Measurements from ENCODE around the gene ARMCX1. TPM values are rescaled to one million over a fixed set of nuclear protein-coding genes. Genes with fewer than 3 reads are reported as not detected.
A peak's percentile ranks its signal among the peaks of the same experiment; 100 is the strongest.
"Not testable (repeated sequence)": the region's sequence is repeated elsewhere in the genome, so short reads cannot be mapped to it uniquely, and the experiment has no call there.

ARMCX1 gene
- 30.5 TPM for polyA plus RNA-seq (2013, experiment 1 of 2)
- 36.0 TPM for polyA plus RNA-seq (2013, experiment 2 of 2)

GRCh38 chrX:101550362-101550750 lies at the start of gene ARMCX1:
Gene ARMCX1 (plus strand): TSS chrX:101550547. CDS start chrX:101552931, 2,384 bp downstream.
- Histone ChIP-seq H2AK5ac (ENCODE audit: low read length, severe bottlenecking) (no peak within 1 kb of the TSS), H3K4me2 (ENCODE audit: low read length, poor library complexity, severe bottlenecking) (peak within 1 kb of the TSS; percentile 66), H4K8ac (ENCODE audit: low read length) (peak within 1 kb of the TSS; percentile 82), H2BK120ac (ENCODE audit: low read depth, low read length) (no peak within 1 kb of the TSS), H3K27ac (ENCODE audit: low read length, poor library complexity, severe bottlenecking) (no peak within 1 kb of the TSS), H4K91ac (ENCODE audit: low read length) (peak within 1 kb of the TSS; percentile 39), H3K27me3 (ENCODE audit: control insufficient read depth in 1 of 2, insufficient read depth in 1 of 2, low read length in 2 of 2) (no peaks in the 10 kb centered on the region), H3K36me3 (ENCODE audit: control insufficient read depth in 1 of 2, insufficient read depth in 2 of 2, low read depth in 1 of 2, low read length in 2 of 2) (peaks cover 7 to 26% of the 10 kb centered on the region in 2 experiments), H3K4ac (ENCODE audit: low read depth in 1 of 2, low read length in 2 of 2) (peak within 1 kb of the TSS; percentile 75 to 86), H2BK12ac (ENCODE audit: low read length in 2 of 2) (no peak within 1 kb of the TSS), H3K4me3 (ENCODE audit: insufficient read depth in 1 of 2, low read depth in 1 of 2, low read length in 2 of 2) (peak within 1 kb of the TSS; percentile 62 to 87), H2AFZ (ENCODE audit: low read depth, low read length) (no peak within 1 kb of the TSS), H3K14ac (ENCODE audit: low read length in 2 of 2) (peak within 1 kb of the TSS in 1 of 2 experiments; percentile 91), H3K23ac (ENCODE audit: low read length in 2 of 2) (no peak within 1 kb of the TSS), H3K4me1 (ENCODE audit: control insufficient read depth, insufficient read depth, low read depth, low read length) (peaks cover 4% of the 10 kb centered on the region), H3K79me1 (replicated peaks; ENCODE audit: low read length, poor library complexity, severe bottlenecking) (no peaks in the 10 kb centered on the region), H3K9ac (ENCODE audit: low read length) (peak within 1 kb of the TSS; percentile 97), H2BK5ac (ENCODE audit: low read depth, low read length, poor library complexity, severe bottlenecking) (no peak within 1 kb of the TSS), H2BK15ac (ENCODE audit: low read depth, poor library complexity, severe bottlenecking) (no peak within 1 kb of the TSS), H3K18ac (ENCODE audit: low read depth in 1 of 2, low read length in 2 of 2) (peak within 1 kb of the TSS; percentile 86 to 91), H3K9me3 (ENCODE audit: control insufficient read depth, low read length) (no peaks in the 10 kb centered on the region)
- 2% methylated on average over 11 of the region's 20 CpGs for WGBS
- DNase-seq: peak; percentile 86

GRCh38 chrX:101502929-101503328 lies 47.4 kb upstream of the ARMCX1 start:
- not testable (repeated sequence) for H3K27me3 ChIP-seq (ENCODE audit: control insufficient read depth in 1 of 2, insufficient read depth in 1 of 2, low read length in 2 of 2); H3K27ac ChIP-seq (ENCODE audit: low read length, poor library complexity, severe bottlenecking); H3K4ac ChIP-seq (ENCODE audit: low read depth in 1 of 2, low read length in 2 of 2); H2AFZ ChIP-seq (ENCODE audit: low read depth, low read length); DNase-seq; H4K8ac ChIP-seq (ENCODE audit: low read length); H4K91ac ChIP-seq (ENCODE audit: low read length); H2AK5ac ChIP-seq (ENCODE audit: low read length, severe bottlenecking); H3K4me2 ChIP-seq (ENCODE audit: low read length, poor library complexity, severe bottlenecking); H3K4me3 ChIP-seq (ENCODE audit: insufficient read depth in 1 of 2, low read depth in 1 of 2, low read length in 2 of 2); H3K18ac ChIP-seq (ENCODE audit: low read depth in 1 of 2, low read length in 2 of 2); H3K23ac ChIP-seq (ENCODE audit: low read length in 2 of 2); H3K9me3 ChIP-seq (ENCODE audit: control insufficient read depth, low read length); H3K79me1 ChIP-seq (replicated peaks; ENCODE audit: low read length, poor library complexity, severe bottlenecking); H3K14ac ChIP-seq (ENCODE audit: low read length in 2 of 2); H3K4me1 ChIP-seq (ENCODE audit: control insufficient read depth, insufficient read depth, low read depth, low read length); H2BK15ac ChIP-seq (ENCODE audit: low read depth, poor library complexity, severe bottlenecking); H3K9ac ChIP-seq (ENCODE audit: low read length); H2BK12ac ChIP-seq (ENCODE audit: low read length in 2 of 2); H2BK5ac ChIP-seq (ENCODE audit: low read depth, low read length, poor library complexity, severe bottlenecking); H2BK120ac ChIP-seq (ENCODE audit: low read depth, low read length)
- no CpG with 5 or more reads among the region's 1 CpG for WGBS
- peaks cover 0 to 20% of the 10 kb centered on the region in 2 experiments for H3K36me3 ChIP-seq (ENCODE audit: control insufficient read depth in 1 of 2, insufficient read depth in 2 of 2, low read depth in 1 of 2, low read length in 2 of 2)

GRCh38 chrX:101507372-101507771 lies 43.0 kb upstream of the ARMCX1 start:
- H3K79me1 ChIP-seq (replicated peaks; ENCODE audit: low read length, poor library complexity, severe bottlenecking): no peaks in the 10 kb centered on the region
- H3K4ac ChIP-seq (ENCODE audit: low read depth in 1 of 2, low read length in 2 of 2): no peak overlapping the region

GRCh38 chrX:101507986-101508385 lies 42.4 kb upstream of the ARMCX1 start:
- Histone ChIP-seq H4K8ac (ENCODE audit: low read length) (no peak overlapping the region), H3K4me3 (ENCODE audit: insufficient read depth in 1 of 2, low read depth in 1 of 2, low read length in 2 of 2) (no peak overlapping the region), H2AK5ac (ENCODE audit: low read length, severe bottlenecking) (no peak overlapping the region), H3K27me3 (ENCODE audit: control insufficient read depth in 1 of 2, insufficient read depth in 1 of 2, low read length in 2 of 2) (peaks cover 0 to 2% of the 10 kb centered on the region in 2 experiments), H3K9me3 (ENCODE audit: control insufficient read depth, low read length) (peaks cover 4% of the 10 kb centered on the region), H3K23ac (ENCODE audit: low read length in 2 of 2) (no peak overlapping the region), H4K91ac (ENCODE audit: low read length) (no peak overlapping the region), H2BK120ac (ENCODE audit: low read depth, low read length) (no peak overlapping the region), H3K4me2 (ENCODE audit: low read length, poor library complexity, severe bottlenecking) (no peak overlapping the region), H3K18ac (ENCODE audit: low read depth in 1 of 2, low read length in 2 of 2) (no peak overlapping the region), H3K4me1 (ENCODE audit: control insufficient read depth, insufficient read depth, low read depth, low read length) (no peaks in the 10 kb centered on the region), H2BK12ac (ENCODE audit: low read length in 2 of 2) (no peak overlapping the region), H3K36me3 (ENCODE audit: control insufficient read depth in 1 of 2, insufficient read depth in 2 of 2, low read depth in 1 of 2, low read length in 2 of 2) (peaks cover 0 to 7% of the 10 kb centered on the region in 2 experiments), H3K79me1 (replicated peaks; ENCODE audit: low read length, poor library complexity, severe bottlenecking) (no peaks in the 10 kb centered on the region), H3K14ac (ENCODE audit: low read length in 2 of 2) (no peak overlapping the region), H3K27ac (ENCODE audit: low read length, poor library complexity, severe bottlenecking) (no peak overlapping the region), H3K4ac (ENCODE audit: low read depth in 1 of 2, low read length in 2 of 2) (no peak overlapping the region), H2BK5ac (ENCODE audit: low read depth, low read length, poor library complexity, severe bottlenecking) (no peak overlapping the region), H2AFZ (ENCODE audit: low read depth, low read length) (no peak overlapping the region), H2BK15ac (ENCODE audit: low read depth, poor library complexity, severe bottlenecking) (no peak overlapping the region), H3K9ac (ENCODE audit: low read length) (no peak overlapping the region)
- no CpG with 5 or more reads among the region's 4 CpGs for WGBS
- DNase-seq: no peak

More at GRCh38 chrX:101507372-101507771, 43.0 kb upstream of the ARMCX1 start:
- Histone ChIP-seq H4K91ac (ENCODE audit: low read length) (no peak overlapping the region), H3K14ac (ENCODE audit: low read length in 2 of 2) (no peak overlapping the region), H2BK15ac (ENCODE audit: low read depth, poor library complexity, severe bottlenecking) (no peak overlapping the region), H3K9ac (ENCODE audit: low read length) (no peak overlapping the region), H3K4me2 (ENCODE audit: low read length, poor library complexity, severe bottlenecking) (no peak overlapping the region), H2BK120ac (ENCODE audit: low read depth, low read length) (no peak overlapping the region), H3K27me3 (ENCODE audit: control insufficient read depth in 1 of 2, insufficient read depth in 1 of 2, low read length in 2 of 2) (peaks cover 0 to 2% of the 10 kb centered on the region in 2 experiments), H2AFZ (ENCODE audit: low read depth, low read length) (no peak overlapping the region), H3K27ac (ENCODE audit: low read length, poor library complexity, severe bottlenecking) (no peak overlapping the region), H3K36me3 (ENCODE audit: control insufficient read depth in 1 of 2, insufficient read depth in 2 of 2, low read depth in 1 of 2, low read length in 2 of 2) (peaks cover 0 to 7% of the 10 kb centered on the region in 2 experiments), H2BK12ac (ENCODE audit: low read length in 2 of 2) (no peak overlapping the region), H3K18ac (ENCODE audit: low read depth in 1 of 2, low read length in 2 of 2) (no peak overlapping the region), H3K9me3 (ENCODE audit: control insufficient read depth, low read length) (peaks cover 4% of the 10 kb centered on the region), H4K8ac (ENCODE audit: low read length) (no peak overlapping the region), H2BK5ac (ENCODE audit: low read depth, low read length, poor library complexity, severe bottlenecking) (no peak overlapping the region), H3K4me1 (ENCODE audit: control insufficient read depth, insufficient read depth, low read depth, low read length) (no peaks in the 10 kb centered on the region), H2AK5ac (ENCODE audit: low read length, severe bottlenecking) (no peak overlapping the region), H3K4me3 (ENCODE audit: insufficient read depth in 1 of 2, low read depth in 1 of 2, low read length in 2 of 2) (no peak overlapping the region), H3K23ac (ENCODE audit: low read length in 2 of 2) (no peak overlapping the region)
- no peak for DNase-seq
